ENCODE data around the gene ITIH3.

ITIH3 gene

GRCh38 chr3:52839268-52839575, 44.6 kb downstream of the ITIH3 start:
- no peak for TF ChIP-seq PAX5 (IDR thresholded peaks at IDR 0.05; ENCODE audit: insufficient read depth, low read length, severe bottlenecking)
- TF ChIP-seq TAF1 (IDR thresholded peaks at IDR 0.05; ENCODE audit: low read depth, low read length), result no peak
- no peak for TF ChIP-seq POLR2A (IDR thresholded peaks at IDR 0.05; ENCODE audit: low read depth, low read length)
- TF ChIP-seq POLR2AphosphoS5 (IDR thresholded peaks at IDR 0.05; ENCODE audit: low read depth, low read length), result no peak
- no peak for TF ChIP-seq POU2F2 (IDR thresholded peaks at IDR 0.05; ENCODE audit: low read depth, low read length)
- TF ChIP-seq SPI1 (IDR thresholded peaks at IDR 0.05; ENCODE audit: low read depth, low read length), result no peak
- FAIRE-seq (no peak), DNase-seq (ENCODE audit: insufficient read length, low spot score) (no peak)

- FAIRE-seq (no peak), DNase-seq (ENCODE audit: insufficient read length, low spot score) (no peak)
- TF ChIP-seq POLR2AphosphoS5 (IDR thresholded peaks at IDR 0.05; ENCODE audit: low read depth, low read length) (no peak), TAF1 (IDR thresholded peaks at IDR 0.05; ENCODE audit: low read depth, low read length) (no peak), SPI1 (IDR thresholded peaks at IDR 0.05; ENCODE audit: low read depth, low read length) (no peak), POU2F2 (IDR thresholded peaks at IDR 0.05; ENCODE audit: low read depth, low read length) (no peak), PAX5 (IDR thresholded peaks at IDR 0.05; ENCODE audit: insufficient read depth, low read length, severe bottlenecking) (no peak), POLR2A (IDR thresholded peaks at IDR 0.05; ENCODE audit: low read depth, low read length) (no peak)
Observed at GRCh38 chr3:52839892-52840545, 45.4 kb downstream of the ITIH3 start.

- no peak for DNase-seq (ENCODE audit: insufficient read length, low spot score)
- FAIRE-seq, result peak; percentile 23
- TF ChIP-seq SPI1 (IDR thresholded peaks at IDR 0.05; ENCODE audit: low read depth, low read length) (0 out of 2 replicates have a peak, but pooled peaks have one; percentile 17), POLR2AphosphoS5 (IDR thresholded peaks at IDR 0.05; ENCODE audit: low read depth, low read length) (no peak)
Observed at GRCh38 chr3:52841211-52841980, 46.8 kb downstream of the ITIH3 start.

- no peak for TF ChIP-seq SPI1 (IDR thresholded peaks at IDR 0.05; ENCODE audit: low read depth, low read length)
- TF ChIP-seq POLR2AphosphoS5 (IDR thresholded peaks at IDR 0.05; ENCODE audit: low read depth, low read length), result no peak
- no peak for TF ChIP-seq TAF1 (IDR thresholded peaks at IDR 0.05; ENCODE audit: low read depth, low read length)
- TF ChIP-seq POLR2A (IDR thresholded peaks at IDR 0.05; ENCODE audit: low read depth, low read length), result no peak
- TF ChIP-seq POU2F2 (IDR thresholded peaks at IDR 0.05; ENCODE audit: low read depth, low read length), result no peak
- TF ChIP-seq PAX5 (IDR thresholded peaks at IDR 0.05; ENCODE audit: insufficient read depth, low read length, severe bottlenecking), result no peak
- DNase-seq (ENCODE audit: insufficient read length, low spot score) (no peak), FAIRE-seq (no peak)
Observed at GRCh38 chr3:52841981-52842340, 47.4 kb downstream of the ITIH3 start.

GRCh38 chr3:52842424-52842823, 47.8 kb downstream of the ITIH3 start:
- FAIRE-seq, result no peak
- DNase-seq (ENCODE audit: insufficient read length, low spot score), result no peak
- TF ChIP-seq POLR2AphosphoS5 (IDR thresholded peaks at IDR 0.05; ENCODE audit: low read depth, low read length), result no peak
- TF ChIP-seq POU2F2 (IDR thresholded peaks at IDR 0.05; ENCODE audit: low read depth, low read length), result no peak
- TF ChIP-seq POLR2A (IDR thresholded peaks at IDR 0.05; ENCODE audit: low read depth, low read length), result no peak
- no peak for TF ChIP-seq TAF1 (IDR thresholded peaks at IDR 0.05; ENCODE audit: low read depth, low read length)
- TF ChIP-seq PAX5 (IDR thresholded peaks at IDR 0.05; ENCODE audit: insufficient read depth, low read length, severe bottlenecking), result no peak
- TF ChIP-seq SPI1 (IDR thresholded peaks at IDR 0.05; ENCODE audit: low read depth, low read length), result no peak

GRCh38 chr3:52843108-52843865, 48.7 kb downstream of the ITIH3 start:
- DNase-seq (ENCODE audit: insufficient read length, low spot score) (no peak), FAIRE-seq (no peak)
- no peak for TF ChIP-seq POLR2AphosphoS5 (IDR thresholded peaks at IDR 0.05; ENCODE audit: low read depth, low read length)

GRCh38 chr3:52843881-52844280, 49.3 kb downstream of the ITIH3 start:
- no peak for DNase-seq (ENCODE audit: insufficient read length, low spot score)
- TF ChIP-seq TAF1 (IDR thresholded peaks at IDR 0.05; ENCODE audit: low read depth, low read length) (no peak), POLR2A (IDR thresholded peaks at IDR 0.05; ENCODE audit: low read depth, low read length) (no peak), POU2F2 (IDR thresholded peaks at IDR 0.05; ENCODE audit: low read depth, low read length) (no peak), SPI1 (IDR thresholded peaks at IDR 0.05; ENCODE audit: low read depth, low read length) (no peak), PAX5 (IDR thresholded peaks at IDR 0.05; ENCODE audit: insufficient read depth, low read length, severe bottlenecking) (no peak), POLR2AphosphoS5 (IDR thresholded peaks at IDR 0.05; ENCODE audit: low read depth, low read length) (no peak)
- FAIRE-seq, result no peak

- DNase-seq (ENCODE audit: insufficient read length, low spot score) (no peak), FAIRE-seq (no peak)
- TF ChIP-seq POLR2AphosphoS5 (IDR thresholded peaks at IDR 0.05; ENCODE audit: low read depth, low read length) (no peak), TAF1 (IDR thresholded peaks at IDR 0.05; ENCODE audit: low read depth, low read length) (no peak), POU2F2 (IDR thresholded peaks at IDR 0.05; ENCODE audit: low read depth, low read length) (no peak), POLR2A (IDR thresholded peaks at IDR 0.05; ENCODE audit: low read depth, low read length) (no peak), PAX5 (IDR thresholded peaks at IDR 0.05; ENCODE audit: insufficient read depth, low read length, severe bottlenecking) (no peak)
Observed at GRCh38 chr3:52844290-52844975, 49.8 kb downstream of the ITIH3 start.

GRCh38 chr3:52845157-52845556, 50.6 kb downstream of the ITIH3 start:
- TF ChIP-seq SPI1 (IDR thresholded peaks at IDR 0.05; ENCODE audit: low read depth, low read length) (no peak), POU2F2 (IDR thresholded peaks at IDR 0.05; ENCODE audit: low read depth, low read length) (no peak), POLR2A (IDR thresholded peaks at IDR 0.05; ENCODE audit: low read depth, low read length) (no peak), PAX5 (IDR thresholded peaks at IDR 0.05; ENCODE audit: insufficient read depth, low read length, severe bottlenecking) (no peak)
- no peak for FAIRE-seq
- DNase-seq (ENCODE audit: insufficient read length, low spot score), result no peak

Measured in GM12891 (cell line).